Fibroblast of mammary gland (primary cell): ENCODE results near the gene FH.

Source experiments
- DNase-seq: peaks from one replicate; pipeline ENCODE4 v3.0.0-alpha.2; 2010; ENCODE audit warnings: low read depth
- H3K4me3 ChIP-seq: 2 replicates; pipeline ENCODE4 v1.5.1; 2011; ENCODE audit warnings: low read depth, mild to moderate bottlenecking, low read length, moderate library complexity; ENCODE audit not compliant: control insufficient read depth
- CTCF ChIP-seq: conservative IDR thresholded peaks from 2 replicates; pipeline ENCODE4 v1.5.1; 2011; ENCODE audit warnings: low read depth, low read length, inconsistent platforms; ENCODE audit not compliant: control insufficient read depth, insufficient read depth

The FH gene

DNA sequence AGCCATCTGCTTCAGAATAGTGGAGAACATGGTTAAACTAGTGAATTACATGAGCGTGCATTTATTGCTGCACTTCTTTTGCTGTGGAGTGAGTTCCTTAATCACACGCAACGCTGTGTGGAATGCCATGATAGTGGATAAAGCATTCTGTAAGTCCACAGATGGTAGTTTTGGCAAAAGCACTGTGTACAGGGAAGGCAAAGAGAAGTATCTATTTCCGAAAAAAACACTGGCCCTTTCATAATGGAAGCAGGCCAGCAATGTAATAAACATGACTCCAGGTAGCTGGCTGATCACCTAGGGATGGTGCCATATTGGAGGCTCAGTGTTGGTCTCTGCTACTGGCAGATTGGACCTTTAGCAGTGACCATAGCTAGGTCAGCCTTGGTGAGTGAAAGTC lies 67.6 kb downstream of the FH start:
- H3K4me3 ChIP-seq, result no peak overlapping the region
- TF ChIP-seq CTCF, result no peak
- no peak for DNase-seq
